K562 (cell line): Measurements from ENCODE around the gene CMBL. TPM values are rescaled to one million over a fixed set of nuclear protein-coding genes. Genes with fewer than 3 reads are reported as not detected.
A peak's percentile ranks its signal among the peaks of the same experiment; 100 is the strongest.

ENCODE experiments used
- ARID2 ChIP-seq: fragments of 450-650 bp; IDR thresholded peaks from 2 replicates; pipeline ENCODE4 v1.6.1; 2017; ENCODE audit warnings: antibody characterized with exemption, mild to moderate bottlenecking
- GABPA ChIP-seq: fragments of 200-800 bp; sonication (Bioruptor generic); conservative IDR thresholded peaks from 2 replicates; pipeline ENCODE4 v1.6.1; 2016; ENCODE audit warnings: low read depth, missing genetic modification characterization, missing compliant biosample characterization
- SETDB1 ChIP-seq: IDR thresholded peaks from one replicate; pipeline ENCODE4 v1.6.1; 2012; ENCODE audit warnings: low read length, control low read depth, inconsistent platforms
- SMARCB1 ChIP-seq: IDR thresholded peaks from 2 replicates; pipeline ENCODE4 v1.6.1; 2011; ENCODE audit warnings: improper control_type of control experiment, low read depth; ENCODE audit not compliant: insufficient read length
- TSC22D4 ChIP-seq: fragments of 450-650 bp; IDR thresholded peaks from 2 replicates; pipeline ENCODE4 v1.6.1; 2016; ENCODE audit warnings: missing genetic modification characterization, missing biosample characterization, control low read depth
- ZBTB17 ChIP-seq: fragments of 450-650 bp; formaldehyde crosslinking; IDR thresholded peaks from 2 replicates; pipeline ENCODE4 v1.4.0; 2020; ENCODE audit warnings: mild to moderate bottlenecking
- polyA plus RNA-seq, 8 experiments: library from polyadenylated mRNA; depleted of rRNA in 4 of 8; stranded (reverse) in 5 of 8; unstranded in 3 of 8; fragments of >200 nt; fragmentation: Nextera tagmentation in 2 of 8; fragmentation: Illumina TruSeq in 1 of 8; extraction: Ambion mirVana in 2 of 8; extraction: Trizol in 1 of 8; gene quantifications; 2 replicates each; pipeline versions ENCODE4 v1.2.1 to v1.2.3, GENCODE V29; 2011 to 2014; ENCODE audit warnings: inconsistent platforms in 1 of 8, missing spikeins in 1 of 8
- total RNA-seq, 7 experiments: library from RNA; depleted of rRNA in 6 of 7; stranded (reverse); fragments of >200 nt in 6 of 7; fragmentation: Illumina TruSeq in 2 of 7; extraction: Trizol in 2 of 7; gene quantifications; 2 replicates each; pipeline versions ENCODE4 v1.2.1 to v1.2.3, GENCODE V29; 2011 to 2021; ENCODE audit warnings: low replicate concordance in 1 of 7
- TF ChIP-seq, protein P1 (sequence below), 2 experiments: fragments of 450-650 bp; IDR thresholded peaks; 2 replicates each; pipeline ENCODE4 v1.6.1; 2016; ENCODE audit warnings: mild to moderate bottlenecking in 2 of 2, borderline replicate concordance in 1 of 2, low read depth in 1 of 2, moderate library complexity in 1 of 2
- TF ChIP-seq, protein P2 (sequence below): fragments of 250-450 bp; sonication (Bioruptor Pico); IDR thresholded peaks from 2 replicates; pipeline ENCODE4 v1.5.0; 2021; ENCODE audit warnings: mild to moderate bottlenecking, moderate library complexity
- TF ChIP-seq, protein P3 (sequence below): fragments of 250-450 bp; sonication (Bioruptor Pico); IDR thresholded peaks from 2 replicates; pipeline ENCODE4 v1.8.0; 2021; ENCODE audit warnings: moderate library complexity, mild to moderate bottlenecking, inconsistent platforms
- TF ChIP-seq, protein P4 (sequence below): fragments of 250-450 bp; sonication (Bioruptor Pico); IDR thresholded peaks from 2 replicates; pipeline ENCODE4 v1.5.1; 2021; ENCODE audit warnings: mild to moderate bottlenecking

CMBL gene
- total and polyA plus RNA-seq, 9 of the 15 experiments (the other 6 are each of a cell fraction or from before 2014, with no cell fraction given) = 22.6 to 192 (median 71.1) TPM

DNA sequence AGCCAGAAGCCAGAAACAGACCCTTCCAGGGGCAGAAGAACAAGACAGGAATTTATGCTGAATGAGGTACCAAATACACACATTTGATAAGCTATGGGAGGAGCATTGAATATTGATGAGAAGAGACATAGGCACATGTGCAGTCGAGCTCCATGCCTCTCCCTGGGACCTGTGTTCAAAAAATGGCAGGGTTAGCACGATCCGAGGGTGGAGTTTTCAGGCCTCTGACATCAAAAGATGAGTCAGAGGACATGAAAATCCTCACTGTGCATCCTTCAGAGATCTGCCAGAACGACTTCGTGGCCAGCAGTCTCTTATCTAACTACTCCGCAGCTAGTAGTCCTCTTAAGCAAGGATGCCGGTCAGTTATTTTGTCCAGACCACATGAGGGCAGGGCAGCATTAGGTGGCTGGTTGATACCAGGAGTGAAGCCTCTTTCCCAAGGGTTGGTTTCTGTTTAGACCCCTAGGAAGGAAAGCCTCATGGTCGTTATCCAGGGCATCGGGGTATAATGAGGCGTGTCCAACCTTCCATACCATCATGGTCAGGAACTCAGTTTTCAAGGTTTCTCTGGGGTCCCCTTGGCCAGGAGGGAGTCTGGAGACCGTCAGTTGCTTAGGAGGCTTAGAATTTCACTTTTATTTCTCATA is 11.6 kb upstream of the CMBL start (continued):
- no peak for TF ChIP-seq TSC22D4
- TF ChIP-seq, protein P1, sequence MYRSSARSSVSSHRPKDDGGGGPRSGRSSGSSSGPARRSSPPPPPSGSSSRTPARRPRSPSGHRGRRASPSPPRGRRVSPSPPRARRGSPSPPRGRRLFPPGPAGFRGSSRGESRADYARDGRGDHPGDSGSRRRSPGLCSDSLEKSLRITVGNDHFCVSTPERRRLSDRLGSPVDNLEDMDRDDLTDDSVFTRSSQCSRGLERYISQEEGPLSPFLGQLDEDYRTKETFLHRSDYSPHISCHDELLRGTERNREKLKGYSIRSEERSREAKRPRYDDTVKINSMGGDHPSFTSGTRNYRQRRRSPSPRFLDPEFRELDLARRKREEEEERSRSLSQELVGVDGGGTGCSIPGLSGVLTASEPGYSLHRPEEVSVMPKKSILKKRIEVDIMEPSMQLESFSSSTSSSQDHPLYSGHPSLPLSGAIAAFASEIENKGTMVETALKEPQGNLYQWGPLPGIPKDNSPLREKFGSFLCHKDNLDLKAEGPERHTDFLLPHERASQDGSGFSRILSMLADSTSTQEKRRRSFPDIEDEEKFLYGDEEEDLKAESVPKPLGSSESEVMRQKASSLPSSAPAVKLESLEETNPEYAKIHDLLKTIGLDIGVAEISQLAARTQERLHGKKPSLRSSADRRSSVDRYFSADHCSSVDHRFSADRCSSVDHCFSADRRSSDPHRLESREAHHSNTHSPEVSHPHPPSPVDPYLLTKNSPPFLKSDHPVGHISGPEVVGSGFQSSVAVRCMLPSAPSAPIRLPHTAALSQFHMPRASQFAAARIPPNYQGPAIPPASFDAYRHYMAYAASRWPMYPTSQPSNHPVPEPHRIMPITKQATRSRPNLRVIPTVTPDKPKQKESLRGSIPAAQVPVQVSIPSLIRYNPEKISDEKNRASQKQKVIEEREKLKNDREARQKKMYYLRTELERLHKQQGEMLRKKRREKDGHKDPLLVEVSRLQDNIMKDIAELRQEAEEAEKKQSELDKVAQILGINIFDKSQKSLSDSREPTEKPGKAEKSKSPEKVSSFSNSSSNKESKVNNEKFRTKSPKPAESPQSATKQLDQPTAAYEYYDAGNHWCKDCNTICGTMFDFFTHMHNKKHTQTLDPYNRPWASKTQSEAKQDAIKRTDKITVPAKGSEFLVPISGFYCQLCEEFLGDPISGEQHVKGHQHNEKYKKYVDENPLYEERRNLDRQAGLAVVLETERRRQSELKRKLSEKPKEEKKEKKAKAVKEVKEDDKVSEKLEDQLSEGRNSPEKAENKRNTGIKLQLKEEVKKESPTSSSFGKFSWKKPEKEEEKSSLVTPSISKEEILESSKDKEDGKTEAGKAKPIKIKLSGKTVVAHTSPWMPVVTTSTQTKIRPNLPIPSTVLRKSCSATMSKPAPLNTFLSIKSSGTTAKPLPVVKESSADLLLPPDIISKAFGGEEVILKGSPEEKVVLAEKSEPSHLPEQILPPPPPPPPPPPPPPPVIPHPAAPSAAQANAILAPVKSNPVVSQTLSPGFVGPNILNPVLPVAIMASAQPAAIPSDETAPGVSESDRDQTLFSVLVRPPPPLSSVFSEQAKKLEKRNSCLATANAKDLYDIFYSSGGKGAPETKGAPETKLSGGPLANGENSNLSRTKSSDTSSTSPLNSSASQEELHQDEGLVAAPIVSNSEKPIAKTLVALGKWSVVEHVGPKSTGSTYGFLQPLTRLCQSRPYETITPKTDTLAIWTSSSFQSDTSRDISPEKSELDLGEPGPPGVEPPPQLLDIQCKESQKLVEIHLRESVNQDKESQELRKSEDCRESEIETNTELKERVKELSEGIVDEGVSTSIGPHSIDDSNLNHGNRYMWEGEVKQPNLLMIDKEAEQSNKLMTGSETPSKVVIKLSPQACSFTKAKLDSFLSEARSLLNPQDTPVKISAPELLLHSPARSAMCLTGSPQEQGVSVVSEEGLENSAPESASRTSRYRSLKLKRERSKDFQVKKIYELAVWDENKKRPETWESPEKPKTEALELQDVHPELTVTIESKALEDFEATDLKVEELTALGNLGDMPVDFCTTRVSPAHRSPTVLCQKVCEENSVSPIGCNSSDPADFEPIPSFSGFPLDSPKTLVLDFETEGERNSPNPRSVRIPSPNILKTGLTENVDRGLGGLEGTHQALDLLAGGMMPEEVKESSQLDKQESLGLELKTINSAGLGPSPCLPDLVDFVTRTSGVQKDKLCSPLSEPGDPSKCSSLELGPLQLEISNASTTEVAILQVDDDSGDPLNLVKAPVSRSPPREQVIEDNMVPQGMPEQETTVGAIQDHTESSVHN (IDR thresholded peaks at IDR 0.05; ENCODE audit: borderline replicate concordance in 1 of 2, low read depth in 1 of 2) = no peak; a peak in 1 of 4 replicates
- TF ChIP-seq ARID2 = peak; percentile 94
- TF ChIP-seq SETDB1 = no peak
- TF ChIP-seq SMARCB1 = no peak
- TF ChIP-seq GABPA = no peak
- TF ChIP-seq, protein P2, sequence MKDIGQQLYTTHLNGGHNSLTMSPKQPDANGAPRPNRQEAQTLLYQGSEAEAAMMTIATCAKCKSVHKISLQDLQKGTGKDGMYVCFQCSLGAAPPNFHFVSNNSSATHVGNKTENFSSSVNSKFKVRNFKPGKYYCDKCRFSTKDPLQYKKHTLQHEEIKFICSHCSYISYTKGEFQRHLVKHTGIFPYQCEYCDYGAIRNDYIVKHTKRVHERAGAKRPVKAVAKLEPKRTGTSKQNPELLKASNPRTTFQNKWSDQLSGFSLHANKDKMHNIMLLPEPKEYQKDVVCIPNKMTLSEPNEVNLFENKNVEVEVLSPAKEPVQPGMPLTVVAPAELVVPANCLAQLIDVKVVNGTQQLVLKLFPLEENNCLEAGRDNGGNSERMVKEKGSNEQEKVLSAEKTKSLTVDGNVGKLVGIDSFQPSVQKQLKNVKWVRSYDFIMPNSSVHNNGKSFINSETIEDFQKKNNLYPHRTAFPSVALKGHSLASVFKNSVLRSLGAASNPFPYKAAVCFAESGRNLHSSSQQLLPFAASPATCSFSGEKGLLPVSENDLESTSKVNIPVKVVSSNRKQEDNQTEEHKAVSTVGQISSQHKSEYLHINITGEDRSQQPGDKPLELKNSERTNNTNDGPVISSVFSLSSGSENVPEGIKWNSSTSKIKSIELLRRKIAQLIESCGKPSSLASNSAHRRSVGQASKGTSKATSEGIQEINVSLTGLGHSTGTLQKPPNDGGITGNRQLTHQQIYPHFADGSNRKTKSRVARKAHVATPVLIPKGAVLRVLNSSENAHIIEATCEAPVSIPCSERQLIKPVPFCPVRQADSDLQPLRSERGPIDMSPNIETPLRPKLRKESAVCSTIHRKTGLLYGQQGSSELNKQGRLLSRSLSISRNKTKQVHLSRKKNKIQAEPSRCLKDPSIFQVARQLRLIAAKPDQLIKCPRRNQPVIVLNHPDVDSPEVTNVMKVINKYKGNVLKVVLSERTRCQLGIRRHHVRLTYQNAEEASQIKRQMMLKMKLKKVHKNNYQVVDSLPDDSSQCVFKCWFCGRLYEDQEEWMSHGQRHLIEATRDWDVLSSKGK (CRISPR knock-in tag) = no peak
- TF ChIP-seq ZBTB17 (CRISPR knock-in tag) = peak; percentile 71
- TF ChIP-seq, protein P3, sequence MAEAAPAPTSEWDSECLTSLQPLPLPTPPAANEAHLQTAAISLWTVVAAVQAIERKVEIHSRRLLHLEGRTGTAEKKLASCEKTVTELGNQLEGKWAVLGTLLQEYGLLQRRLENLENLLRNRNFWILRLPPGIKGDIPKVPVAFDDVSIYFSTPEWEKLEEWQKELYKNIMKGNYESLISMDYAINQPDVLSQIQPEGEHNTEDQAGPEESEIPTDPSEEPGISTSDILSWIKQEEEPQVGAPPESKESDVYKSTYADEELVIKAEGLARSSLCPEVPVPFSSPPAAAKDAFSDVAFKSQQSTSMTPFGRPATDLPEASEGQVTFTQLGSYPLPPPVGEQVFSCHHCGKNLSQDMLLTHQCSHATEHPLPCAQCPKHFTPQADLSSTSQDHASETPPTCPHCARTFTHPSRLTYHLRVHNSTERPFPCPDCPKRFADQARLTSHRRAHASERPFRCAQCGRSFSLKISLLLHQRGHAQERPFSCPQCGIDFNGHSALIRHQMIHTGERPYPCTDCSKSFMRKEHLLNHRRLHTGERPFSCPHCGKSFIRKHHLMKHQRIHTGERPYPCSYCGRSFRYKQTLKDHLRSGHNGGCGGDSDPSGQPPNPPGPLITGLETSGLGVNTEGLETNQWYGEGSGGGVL (CRISPR knock-in tag) = no peak
- TF ChIP-seq, protein P4, sequence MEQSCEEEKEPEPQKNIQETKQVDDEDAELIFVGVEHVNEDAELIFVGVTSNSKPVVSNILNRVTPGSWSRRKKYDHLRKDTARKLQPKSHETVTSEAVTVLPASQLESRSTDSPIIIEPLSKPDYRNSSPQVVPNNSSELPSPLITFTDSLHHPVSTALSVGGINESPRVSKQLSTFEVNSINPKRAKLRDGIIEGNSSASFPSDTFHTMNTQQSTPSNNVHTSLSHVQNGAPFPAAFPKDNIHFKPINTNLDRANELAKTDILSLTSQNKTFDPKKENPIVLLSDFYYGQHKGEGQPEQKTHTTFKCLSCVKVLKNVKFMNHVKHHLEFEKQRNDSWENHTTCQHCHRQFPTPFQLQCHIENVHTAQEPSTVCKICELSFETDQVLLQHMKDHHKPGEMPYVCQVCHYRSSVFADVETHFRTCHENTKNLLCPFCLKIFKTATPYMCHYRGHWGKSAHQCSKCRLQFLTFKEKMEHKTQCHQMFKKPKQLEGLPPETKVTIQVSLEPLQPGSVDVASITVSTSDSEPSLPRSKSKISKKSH (CRISPR knock-in tag) = no peak
